ENCODE data around the gene SNX32. TPM values are rescaled to one million over a fixed set of nuclear protein-coding genes. Genes with fewer than 3 reads are reported as not detected.

SNX32 gene
- total and polyA plus RNA-seq, 9 of the 15 experiments (the other 6 are each of a cell fraction or from before 2014, with no cell fraction given): 0.03 TPM; not detected in 7

- TF ChIP-seq ZFPM2 (CRISPR knock-in tag; IDR thresholded peaks at IDR 0.05) (no peak), ZNF449 (CRISPR knock-in tag; IDR thresholded peaks at IDR 0.05) (no peak), E2F1 (CRISPR knock-in tag; IDR thresholded peaks at IDR 0.05) (no peak), U2AF2 (optimal IDR thresholded peaks at IDR 0.05; ENCODE audit: low read depth, low read length) (no peak), BACH1 (tag; IDR thresholded peaks at IDR 0.05) (no peak), ZNF143 (CRISPR knock-in tag; IDR thresholded peaks at IDR 0.05) (no peak; the same call in 1 of the 2 replicates), ZNF347 (CRISPR knock-in tag; IDR thresholded peaks at IDR 0.05; ENCODE audit: low read depth) (no peak), ZBTB9 (CRISPR knock-in tag; IDR thresholded peaks at IDR 0.05) (no peak), NBN (IDR thresholded peaks at IDR 0.05; ENCODE audit: low read depth) (peak; percentile 27; the same call in 1 of the 2 replicates), ZNF79 (CRISPR knock-in tag; IDR thresholded peaks at IDR 0.05; ENCODE audit: low read depth) (no peak), ZNF431 (CRISPR knock-in tag; IDR thresholded peaks at IDR 0.05) (no peak), ZEB2 (IDR thresholded peaks at IDR 0.05) (no peak), USF1 (CRISPR knock-in tag; IDR thresholded peaks at IDR 0.05) (no peak), MLLT1 (IDR thresholded peaks at IDR 0.05) (peak in 1 of 2 experiments; percentile 22; a peak in 1 of 4 replicates), ZNF23 (CRISPR knock-in tag; IDR thresholded peaks at IDR 0.05) (no peak), CHCHD3 (CRISPR knock-in tag; IDR thresholded peaks at IDR 0.05) (no peak), CSDE1 (IDR thresholded peaks at IDR 0.05) (no peak), NFIC (IDR thresholded peaks at IDR 0.05) (peak; percentile 7; the same call in 1 of the 2 replicates), HDAC1 (IDR thresholded peaks at IDR 0.05) (no peak), CBX3 (IDR thresholded peaks at IDR 0.05; ENCODE audit: borderline replicate concordance in 1 of 2, low read length in 2 of 2) (no peak), XRCC4 (IDR thresholded peaks at IDR 0.05; ENCODE audit: extremely low read depth, insufficient read depth, insufficient read length) (no peak), RBM34 (IDR thresholded peaks at IDR 0.05; ENCODE audit: borderline replicate concordance, insufficient read depth, low read length) (no peak), ZNF699 (CRISPR knock-in tag; IDR thresholded peaks at IDR 0.05; ENCODE audit: insufficient replicate concordance) (no peak)
These were observed 57.7 kb downstream of the SNX32 start (continued) for GRCh38 chr11:65891219-65892136.
